Skeletal muscle tissue (tissue), 4 donors: ENCODE measurements around the gene ZFAND2B. TPM values are rescaled to one million over a fixed set of nuclear protein-coding genes. Genes with fewer than 3 reads are reported as not detected.
"Not testable (repeated sequence)": the region's sequence is repeated elsewhere in the genome, so short reads cannot be mapped to it uniquely, and the experiment has no call there.

ENCODE experiments used
- H3K27ac ChIP-seq: one replicate; pipeline ENCODE4 v1.7.0; 2013; ENCODE audit warnings: mild to moderate bottlenecking, low read depth, low read length, inconsistent platforms
- H3K27me3 ChIP-seq, 3 donors: one replicate each; pipeline ENCODE4 v1.7.0; 2013; ENCODE audit warnings: low read length in 3 of 3; ENCODE audit not compliant: control insufficient read depth in 3 of 3, insufficient read depth in 3 of 3
- H3K36me3 ChIP-seq, 3 donors: one replicate each; pipeline ENCODE4 v1.7.0; 2013; ENCODE audit warnings: low read length in 3 of 3; ENCODE audit not compliant: control insufficient read depth in 3 of 3, insufficient read depth in 3 of 3
- H3K4me1 ChIP-seq, 3 donors: one replicate each; pipeline ENCODE4 v1.7.0; 2013; ENCODE audit warnings: low read length in 3 of 3, mild to moderate bottlenecking in 3 of 3; ENCODE audit not compliant: control insufficient read depth in 3 of 3, insufficient read depth in 3 of 3
- H3K4me3 ChIP-seq, 3 donors: one replicate each; pipeline ENCODE4 v1.7.0; 2013; ENCODE audit warnings: low read length in 3 of 3
- H3K9ac ChIP-seq, 3 donors: one replicate each; pipeline ENCODE4 v1.7.0; 2013; ENCODE audit warnings: low read length in 3 of 3, mild to moderate bottlenecking in 3 of 3, moderate library complexity in 2 of 3, low read depth in 1 of 3
- H3K9me3 ChIP-seq, 3 donors: one replicate each; pipeline ENCODE4 v1.7.0; 2013; ENCODE audit warnings: low read length in 3 of 3; ENCODE audit not compliant: control insufficient read depth in 3 of 3
- total RNA-seq: library from RNA; depleted of rRNA; stranded (reverse); fragments of >200 nt; gene quantifications from one replicate; pipeline ENCODE4 v1.2.3, GENCODE V29; 2014
- donor health status: Osteomylitis.

Gene ZFAND2B
- total RNA-seq, 1 donor from 2014 or later, result 11.5 TPM

DNA sequence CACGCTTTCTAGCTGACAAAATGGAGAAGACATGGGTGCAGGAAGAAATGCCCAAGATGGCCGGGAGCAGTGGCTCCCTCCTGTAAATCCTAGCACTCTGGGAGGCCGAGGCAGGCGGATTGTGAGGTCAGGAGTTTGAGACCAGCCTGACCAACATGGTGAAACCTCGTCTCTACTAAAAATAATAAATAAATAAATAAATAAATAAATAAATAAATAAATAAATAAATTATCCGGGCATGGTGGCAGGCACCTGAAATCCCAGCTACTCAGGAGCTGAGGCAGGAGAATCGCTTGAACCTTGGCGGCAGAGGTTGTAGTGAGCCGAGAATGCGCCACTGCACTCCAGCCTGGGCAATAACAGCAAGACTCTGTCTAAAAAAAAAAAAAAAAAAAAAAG lies 52.4 kb downstream of the ZFAND2B start:
- H3K4me1 ChIP-seq, result peaks cover 7 to 11% (median 9%) of the 10 kb centered on the region in 3 donors
- not testable (repeated sequence) for H3K9ac ChIP-seq, H3K4me3 ChIP-seq, H3K27ac ChIP-seq, H3K36me3 ChIP-seq, H3K9me3 ChIP-seq
- H3K27me3 ChIP-seq, result peaks cover 4 to 10% (median 6%) of the 10 kb centered on the region in 3 donors

Other genes with a start within 250 kb of the ZFAND2B start
- gene CDK5R2, start 247.1 kb upstream of the ZFAND2B start, total RNA-seq, result not detected
- not detected for gene FEV, start 221.6 kb upstream of the ZFAND2B start, total RNA-seq
- not detected for gene CRYBA2, start 213.4 kb upstream of the ZFAND2B start, total RNA-seq
- not detected for gene CFAP65, start 165.3 kb upstream of the ZFAND2B start, total RNA-seq
- gene IHH, start 145.9 kb upstream of the ZFAND2B start, total RNA-seq, result not detected
- 15.1 TPM for gene NHEJ1, start 46.0 kb upstream of the ZFAND2B start, total RNA-seq
- gene SLC23A3, start 36.8 kb upstream of the ZFAND2B start, total RNA-seq, result 0.52 TPM
- 27.1 TPM for gene CNPPD1, start 29.9 kb upstream of the ZFAND2B start, total RNA-seq
- 35.5 TPM for gene RETREG2, start 28.5 kb upstream of the ZFAND2B start, total RNA-seq
- gene ABCB6, start 12.2 kb downstream of the ZFAND2B start, total RNA-seq, result 25.6 TPM
- 16.7 TPM for gene ATG9A, start 22.9 kb downstream of the ZFAND2B start, total RNA-seq
- gene ANKZF1, start 23.0 kb downstream of the ZFAND2B start, total RNA-seq, result 27.7 TPM
- gene GLB1L, start 38.7 kb downstream of the ZFAND2B start, total RNA-seq, result 13.0 TPM
- gene STK16, start 38.7 kb downstream of the ZFAND2B start, total RNA-seq, result 6.3 TPM
- not detected for gene TUBA4B, start 46.5 kb downstream of the ZFAND2B start, total RNA-seq
- gene TUBA4A, start 47.1 kb downstream of the ZFAND2B start, total RNA-seq, result 30.8 TPM
- gene DNAJB2, start 72.6 kb downstream of the ZFAND2B start, total RNA-seq, result 49.6 TPM
- not detected for gene PTPRN, start 102.6 kb downstream of the ZFAND2B start, total RNA-seq
- gene RESP18, start 126.0 kb downstream of the ZFAND2B start, total RNA-seq, result not detected
- gene DNPEP, start 181.1 kb downstream of the ZFAND2B start, total RNA-seq, result 25.1 TPM
- gene DES, start 211.6 kb downstream of the ZFAND2B start, total RNA-seq, result 3,588 TPM
- 95.5 TPM for gene SPEG, start 228.1 kb downstream of the ZFAND2B start, total RNA-seq